ENCODE data around the gene NME3.

Gene NME3

GRCh38 chr16:1794221-1794871 lies 23.0 kb upstream of the NME3 start:
- DNase-seq (ENCODE audit: low read depth), result no peak
- in situ Hi-C loops (cut with HindIII; ENCODE audit: low sequenced_read_pairs), result no loop called here
- H3K4me3 ChIP-seq (ENCODE audit: low read depth, low read length), result no peak overlapping the region
- TF ChIP-seq, protein P1, sequence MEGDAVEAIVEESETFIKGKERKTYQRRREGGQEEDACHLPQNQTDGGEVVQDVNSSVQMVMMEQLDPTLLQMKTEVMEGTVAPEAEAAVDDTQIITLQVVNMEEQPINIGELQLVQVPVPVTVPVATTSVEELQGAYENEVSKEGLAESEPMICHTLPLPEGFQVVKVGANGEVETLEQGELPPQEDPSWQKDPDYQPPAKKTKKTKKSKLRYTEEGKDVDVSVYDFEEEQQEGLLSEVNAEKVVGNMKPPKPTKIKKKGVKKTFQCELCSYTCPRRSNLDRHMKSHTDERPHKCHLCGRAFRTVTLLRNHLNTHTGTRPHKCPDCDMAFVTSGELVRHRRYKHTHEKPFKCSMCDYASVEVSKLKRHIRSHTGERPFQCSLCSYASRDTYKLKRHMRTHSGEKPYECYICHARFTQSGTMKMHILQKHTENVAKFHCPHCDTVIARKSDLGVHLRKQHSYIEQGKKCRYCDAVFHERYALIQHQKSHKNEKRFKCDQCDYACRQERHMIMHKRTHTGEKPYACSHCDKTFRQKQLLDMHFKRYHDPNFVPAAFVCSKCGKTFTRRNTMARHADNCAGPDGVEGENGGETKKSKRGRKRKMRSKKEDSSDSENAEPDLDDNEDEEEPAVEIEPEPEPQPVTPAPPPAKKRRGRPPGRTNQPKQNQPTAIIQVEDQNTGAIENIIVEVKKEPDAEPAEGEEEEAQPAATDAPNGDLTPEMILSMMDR (IDR thresholded peaks at IDR 0.05; ENCODE audit: low read depth, low read length, missing control alignments), result no peak

DNA sequence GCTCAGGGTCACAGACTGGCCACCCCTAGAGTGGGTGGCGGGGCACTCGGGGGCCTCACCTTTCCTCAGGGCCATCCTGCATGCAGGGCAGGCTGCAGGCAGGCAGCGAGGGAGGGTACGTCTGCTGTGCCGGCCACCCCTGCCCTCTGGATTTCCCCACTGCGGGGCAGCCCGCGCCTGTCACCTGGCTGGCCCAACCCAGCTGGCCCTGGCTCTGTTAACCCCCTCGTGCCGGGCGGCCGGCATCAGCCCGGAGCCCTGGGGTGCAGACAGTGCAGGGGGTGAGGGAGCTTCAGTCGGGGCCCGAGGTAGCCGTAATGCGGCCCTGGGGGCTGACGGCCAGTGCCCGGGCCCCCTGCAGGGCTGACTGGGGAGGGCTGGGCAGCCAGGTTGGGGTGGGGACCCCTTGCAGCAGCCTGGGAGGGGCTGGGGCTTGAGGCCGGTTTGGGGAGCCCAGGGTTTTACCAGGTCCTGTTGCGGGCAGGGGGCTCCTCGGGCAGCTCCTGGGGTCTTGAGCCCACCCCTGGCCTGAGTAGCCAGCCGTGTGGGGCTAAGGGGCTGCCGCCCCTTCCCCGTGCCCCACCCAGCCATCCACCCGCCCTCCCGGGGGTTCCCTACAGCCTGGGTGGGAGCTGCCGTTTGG lies 22.4 kb upstream of the NME3 start, which contains the start of gene IGFALS:
IGFALS (minus strand) TSS at position 128 of the 643 bp plus-strand sequence; CDS start at position 75, 53 bp downstream.
- in situ Hi-C loops (cut with HindIII; ENCODE audit: low sequenced_read_pairs), result no loop called here
- H3K4me3 ChIP-seq (ENCODE audit: low read depth, low read length), result no peak within 1 kb of the TSS
- DNase-seq (ENCODE audit: low read depth), result no peak
- TF ChIP-seq, protein P1 (IDR thresholded peaks at IDR 0.05; ENCODE audit: low read depth, low read length, missing control alignments), result no peak

DNA sequence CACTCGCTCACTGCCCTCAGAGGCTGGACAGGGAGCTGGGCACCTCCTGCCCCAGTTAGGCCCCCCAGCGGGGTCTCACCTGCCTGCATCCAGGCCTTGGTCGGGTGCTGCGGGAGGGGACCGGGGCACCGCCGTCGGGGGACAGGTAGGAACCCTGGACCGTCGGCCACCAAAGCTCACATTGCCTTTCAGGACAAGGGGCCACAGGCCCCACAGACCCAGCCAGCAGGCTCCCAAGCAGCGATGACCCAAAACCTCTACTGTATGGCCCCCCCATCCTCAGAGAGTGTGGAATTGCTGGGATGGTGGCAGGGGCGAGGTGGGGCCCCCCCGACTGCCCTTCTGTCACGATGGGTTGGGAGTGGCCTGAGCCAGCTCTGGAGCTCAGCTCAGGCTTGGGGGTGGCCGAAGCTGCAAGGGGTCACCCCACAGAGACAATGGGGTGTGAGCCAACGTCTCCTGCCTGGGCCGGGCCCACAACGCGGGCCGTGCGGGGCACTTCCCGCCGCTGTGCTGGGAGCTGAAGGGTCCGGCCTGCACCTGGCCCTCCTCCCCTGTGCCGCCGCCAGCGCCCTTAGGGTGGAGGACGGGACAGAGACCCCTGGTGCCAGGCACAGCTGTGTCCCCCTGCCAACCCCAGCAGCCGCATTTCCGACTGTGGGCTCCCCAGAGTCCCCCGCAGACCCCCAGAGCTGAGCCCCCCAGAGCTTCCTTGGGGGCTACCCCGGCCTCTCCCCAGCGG lies 21.7 kb upstream of the NME3 start:
- no peak overlapping the region for H3K4me3 ChIP-seq (ENCODE audit: low read depth, low read length)
- DNase-seq (ENCODE audit: low read depth), result no peak
- TF ChIP-seq, protein P1 (IDR thresholded peaks at IDR 0.05; ENCODE audit: low read depth, low read length, missing control alignments), result no peak
- in situ Hi-C loops (cut with HindIII; ENCODE audit: low sequenced_read_pairs), result no loop called here

GRCh38 chr16:1791943-1792812 lies 20.8 kb upstream of the NME3 start:
- in situ Hi-C loops (cut with HindIII; ENCODE audit: low sequenced_read_pairs), result no loop called here

DNA sequence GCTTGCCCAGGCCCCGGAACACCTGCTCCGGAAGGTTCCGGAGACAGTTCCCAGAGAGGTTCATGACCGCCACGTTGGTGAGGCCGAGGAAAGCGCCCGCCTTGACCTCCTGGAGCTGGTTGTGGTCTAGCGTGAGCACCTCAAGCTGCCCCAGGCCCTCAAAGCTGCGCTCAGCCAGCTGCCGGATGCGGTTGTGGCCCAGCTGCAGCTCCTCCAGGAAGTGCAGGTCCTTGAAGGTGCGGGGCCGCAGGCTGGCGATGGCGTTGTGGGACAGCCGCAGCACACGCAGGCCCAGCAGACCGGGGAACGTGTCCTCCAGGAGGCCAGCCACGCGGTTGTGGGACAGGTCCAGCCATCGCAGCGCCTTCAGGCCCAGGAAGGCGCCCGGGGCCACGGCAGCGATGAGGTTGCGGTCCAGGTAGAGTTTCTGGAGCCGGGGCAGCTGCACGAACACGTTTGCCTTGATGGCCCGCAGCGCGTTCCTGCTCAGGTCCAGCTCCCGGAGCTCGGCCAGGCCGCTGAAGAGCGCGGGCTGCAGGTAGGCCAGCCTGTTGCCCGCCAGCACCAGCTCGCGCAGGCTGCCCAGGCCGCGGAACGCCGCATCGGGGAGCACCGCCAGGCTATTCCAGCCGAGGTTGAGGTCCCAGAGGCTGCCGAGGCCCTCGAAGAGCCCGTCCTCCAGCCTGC lies 20.1 kb upstream of the NME3 start:
- DNase-seq (ENCODE audit: low read depth), result no peak
- in situ Hi-C loops (cut with HindIII; ENCODE audit: low sequenced_read_pairs), result no loop called here
- no peak overlapping the region for H3K4me3 ChIP-seq (ENCODE audit: low read depth, low read length)
- TF ChIP-seq, protein P1 (IDR thresholded peaks at IDR 0.05; ENCODE audit: low read depth, low read length, missing control alignments), result no peak

More at GRCh38 chr16:1791943-1792812, 20.8 kb upstream of the NME3 start:
- H3K4me3 ChIP-seq (ENCODE audit: low read depth, low read length), result no peak overlapping the region
- TF ChIP-seq, protein P1 (IDR thresholded peaks at IDR 0.05; ENCODE audit: low read depth, low read length, missing control alignments), result no peak
- no peak for DNase-seq (ENCODE audit: low read depth)

All from astrocyte of the cerebellum (primary cell).